Measurements from ENCODE around the gene CCL22. TPM values are rescaled to one million over a fixed set of nuclear protein-coding genes. Genes with fewer than 3 reads are reported as not detected.

The CCL22 gene
- total RNA-seq, 1 experiment from 2014 or later = not detected

DNA sequence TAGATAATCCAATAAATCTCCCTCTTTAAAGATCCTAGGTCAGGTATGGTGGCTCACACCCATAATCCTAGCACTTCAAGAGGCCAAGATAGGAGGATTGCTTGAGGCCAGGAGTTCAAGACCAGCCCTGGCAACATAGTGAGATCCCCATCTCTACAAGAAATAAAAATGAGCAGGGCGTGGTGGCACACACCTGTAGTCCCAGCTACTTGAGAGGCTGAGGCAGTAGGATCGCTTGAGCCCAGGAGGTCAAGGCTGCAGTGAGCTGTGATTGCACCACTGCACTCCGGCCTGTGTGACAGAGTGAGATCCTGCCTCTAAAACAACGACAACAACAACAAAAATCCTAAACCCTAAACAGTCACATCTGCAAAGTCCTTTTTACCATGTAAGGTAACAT lies 2.0 kb upstream of the CCL22 start:
- Histone ChIP-seq H3K4me1 (ENCODE audit: insufficient read depth, low read length) (no peaks in the 10 kb centered on the region), H2AFZ (ENCODE audit: low read length) (no peak overlapping the region), H3K9ac (ENCODE audit: extremely low read depth, insufficient read length, low read length) (no peak overlapping the region), H3K14ac (ENCODE audit: insufficient read depth, low read length) (no peak overlapping the region), H4K5ac (ENCODE audit: insufficient read length, low read depth, low read length) (no peak overlapping the region), H3K27me3 (ENCODE audit: insufficient read depth, low read length) (no peaks in the 10 kb centered on the region), H2BK12ac (ENCODE audit: insufficient read length, low read depth, low read length) (no peak overlapping the region), H3K4ac (ENCODE audit: low read depth, low read length) (no peak overlapping the region), H3K79me1 (ENCODE audit: insufficient read depth, low read depth, low read length, poor library complexity, severe bottlenecking) (no peaks in the 10 kb centered on the region), H2AK5ac (ENCODE audit: insufficient read length, low read length) (no peak overlapping the region), H3K79me2 (ENCODE audit: insufficient read depth, low read length) (no peaks in the 10 kb centered on the region), H4K20me1 (ENCODE audit: control insufficient read depth, insufficient read depth, insufficient read length) (no peaks in the 10 kb centered on the region), H4K8ac (replicated peaks; ENCODE audit: insufficient read length, low read depth, low read length) (no peak overlapping the region), H3K4me2 (ENCODE audit: insufficient read depth, insufficient read length, low read length) (no peak overlapping the region), H3K23ac (ENCODE audit: insufficient read length, low read depth, low read length) (no peak overlapping the region), H3K27ac (ENCODE audit: insufficient read length, low read depth, low read length) (no peak overlapping the region), H3T11ph (ENCODE audit: low read length) (no peak overlapping the region), H2BK5ac (ENCODE audit: insufficient read length, low read length) (no peak overlapping the region), H3K23me2 (ENCODE audit: insufficient read length, low read depth, low read length, poor library complexity, severe bottlenecking) (no peaks in the 10 kb centered on the region), H4K91ac (ENCODE audit: insufficient read length, low read depth, low read length) (no peak overlapping the region), H2BK20ac (ENCODE audit: low read depth, low read length, poor library complexity, severe bottlenecking) (no peak overlapping the region), H2BK120ac (ENCODE audit: low read depth, low read length, poor library complexity, severe bottlenecking) (no peak overlapping the region), H3K9me3 (ENCODE audit: control insufficient read depth, low read depth, low read length) (no peaks in the 10 kb centered on the region), H3K18ac (ENCODE audit: insufficient read length, low read depth, low read length) (no peak overlapping the region), H3K56ac (ENCODE audit: insufficient read length, low read depth, low read length) (no peak overlapping the region), H2BK15ac (ENCODE audit: low read depth, low read length) (no peak overlapping the region)
- Mint-ChIP-seq H3K9me3 (no peaks in the 10 kb centered on the region), H3K4me1 (peaks cover 0 to 4% of the 10 kb centered on the region in 2 experiments; a peak in 2 of 4 replicates), H3K4me3 (no peak overlapping the region), H3K36me3 (ENCODE audit: insufficient read depth in 1 of 3, low read depth in 3 of 3) (no peaks in the 10 kb centered on the region), H3K27ac (no peak overlapping the region), H3K27me3 (ENCODE audit: low read depth) (peaks cover 1% of the 10 kb centered on the region)
- no CpG with 5 or more reads among the region's 4 CpGs for WGBS (ENCODE audit: extremely low coverage, insufficient read length, low lambda C conversion rate)
- TF ChIP-seq, protein P1, sequence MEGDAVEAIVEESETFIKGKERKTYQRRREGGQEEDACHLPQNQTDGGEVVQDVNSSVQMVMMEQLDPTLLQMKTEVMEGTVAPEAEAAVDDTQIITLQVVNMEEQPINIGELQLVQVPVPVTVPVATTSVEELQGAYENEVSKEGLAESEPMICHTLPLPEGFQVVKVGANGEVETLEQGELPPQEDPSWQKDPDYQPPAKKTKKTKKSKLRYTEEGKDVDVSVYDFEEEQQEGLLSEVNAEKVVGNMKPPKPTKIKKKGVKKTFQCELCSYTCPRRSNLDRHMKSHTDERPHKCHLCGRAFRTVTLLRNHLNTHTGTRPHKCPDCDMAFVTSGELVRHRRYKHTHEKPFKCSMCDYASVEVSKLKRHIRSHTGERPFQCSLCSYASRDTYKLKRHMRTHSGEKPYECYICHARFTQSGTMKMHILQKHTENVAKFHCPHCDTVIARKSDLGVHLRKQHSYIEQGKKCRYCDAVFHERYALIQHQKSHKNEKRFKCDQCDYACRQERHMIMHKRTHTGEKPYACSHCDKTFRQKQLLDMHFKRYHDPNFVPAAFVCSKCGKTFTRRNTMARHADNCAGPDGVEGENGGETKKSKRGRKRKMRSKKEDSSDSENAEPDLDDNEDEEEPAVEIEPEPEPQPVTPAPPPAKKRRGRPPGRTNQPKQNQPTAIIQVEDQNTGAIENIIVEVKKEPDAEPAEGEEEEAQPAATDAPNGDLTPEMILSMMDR (conservative IDR thresholded peaks at IDR 0.05) = no peak
- no peak for DNase-seq

Measured in H9 (cell line).